Activated naive CD4-positive, alpha-beta T cell treated with anti-CD3 and anti-CD28 coated beads, Interleukin-2, amount 50 U/mL, for 72 hours (primary cell): Measurements from ENCODE around the gene ERGIC3. TPM values are rescaled to one million over a fixed set of nuclear protein-coding genes. Genes with fewer than 3 reads are reported as not detected.

Experiments used
- ATAC-seq, 2 donors: fragments of 150-1000 bp; cut with Tn5 transposase; 2 replicates each; pipeline ENCODE4 v1.10.0; 2021; ENCODE audit warnings: mild to moderate bottlenecking in 2 of 2, moderate library complexity in 2 of 2
- DNase-seq, 2 donors: peaks; one replicate each; pipeline ENCODE4 v3.0.0; 2021 to 2022; ENCODE audit warnings: low spot score in 2 of 2
- H3K27ac Mint-ChIP-seq, 2 donors: one replicate each; pipeline ENCODE4 v1.8.0; 2022; ENCODE audit warnings: mild to moderate bottlenecking in 2 of 2, mixed read lengths in 2 of 2
- H3K36me3 Mint-ChIP-seq, 2 donors: one replicate each; pipeline ENCODE4 v1.8.0; 2022; ENCODE audit warnings: mixed read lengths in 2 of 2
- H3K9me3 Mint-ChIP-seq, 2 donors: one replicate each; pipeline ENCODE4 v1.8.0; 2022; ENCODE audit warnings: mixed read lengths in 2 of 2
- total RNA-seq, 2 donors: library from RNA; stranded (reverse); gene quantifications; one replicate each; pipeline ENCODE4 v1.2.3, GENCODE V29; 2022

The ERGIC3 gene
- total RNA-seq, 2 donors from 2014 or later: 132 to 150 TPM

GRCh38 chr20:35576816-35577215 lies 34.9 kb downstream of the ERGIC3 start:
- Mint-ChIP-seq H3K9me3 (peaks cover 5% of the 10 kb centered on the region in 2 donors), H3K27ac (no peak overlapping the region), H3K36me3 (peaks cover 6 to 8% of the 10 kb centered on the region in 2 donors)
- DNase-seq (no peak), ATAC-seq (no peak)

GRCh38 chr20:35578469-35578868 lies 36.6 kb downstream of the ERGIC3 start:
- Mint-ChIP-seq H3K9me3 (no peaks in the 10 kb centered on the region), H3K27ac (no peak overlapping the region), H3K36me3 (no peaks in the 10 kb centered on the region)
- DNase-seq (no peak), ATAC-seq (no peak)

- ATAC-seq (no peak), DNase-seq (no peak)
- no peak overlapping the region for H3K27ac Mint-ChIP-seq
- H3K9me3 Mint-ChIP-seq: no peaks in the 10 kb centered on the region
- H3K36me3 Mint-ChIP-seq: no peaks in the 10 kb centered on the region
These were observed 37.3 kb downstream of the ERGIC3 start for GRCh38 chr20:35579196-35579595.

- ATAC-seq (no peak), DNase-seq (no peak)
- no peaks in the 10 kb centered on the region for H3K9me3 Mint-ChIP-seq
- no peaks in the 10 kb centered on the region for H3K36me3 Mint-ChIP-seq
- H3K27ac Mint-ChIP-seq: no peak overlapping the region
These were observed 40.3 kb downstream of the ERGIC3 start for GRCh38 chr20:35582131-35582530.

- DNase-seq: no peak
- no peaks in the 10 kb centered on the region for H3K9me3 Mint-ChIP-seq
- no peak overlapping the region for H3K27ac Mint-ChIP-seq
- no peaks in the 10 kb centered on the region for H3K36me3 Mint-ChIP-seq
- ATAC-seq: no peak
These were observed 41.0 kb downstream of the ERGIC3 start for GRCh38 chr20:35582741-35583404.

GRCh38 chr20:35583636-35584560 lies 42.0 kb downstream of the ERGIC3 start:
- DNase-seq: no peak
- no peak for ATAC-seq
- no peaks in the 10 kb centered on the region for H3K36me3 Mint-ChIP-seq
- H3K27ac Mint-ChIP-seq: no peak overlapping the region
- no peaks in the 10 kb centered on the region for H3K9me3 Mint-ChIP-seq

- ATAC-seq (no peak), DNase-seq (no peak)
- H3K36me3 Mint-ChIP-seq: no peaks in the 10 kb centered on the region
- no peak overlapping the region for H3K27ac Mint-ChIP-seq
- no peaks in the 10 kb centered on the region for H3K9me3 Mint-ChIP-seq
These were observed 45.0 kb downstream of the ERGIC3 start for GRCh38 chr20:35586751-35587425.

GRCh38 chr20:35587436-35587835 lies 45.6 kb downstream of the ERGIC3 start:
- DNase-seq: no peak
- H3K27ac Mint-ChIP-seq: no peak overlapping the region
- no peak for ATAC-seq
- H3K36me3 Mint-ChIP-seq: no peaks in the 10 kb centered on the region
- no peaks in the 10 kb centered on the region for H3K9me3 Mint-ChIP-seq

- Mint-ChIP-seq H3K36me3 (no peaks in the 10 kb centered on the region), H3K9me3 (no peaks in the 10 kb centered on the region), H3K27ac (no peak overlapping the region)
- no peak for DNase-seq
- no peak for ATAC-seq
These were observed 46.5 kb downstream of the ERGIC3 start for GRCh38 chr20:35588397-35588796.

GRCh38 chr20:35592339-35592974 lies 50.6 kb downstream of the ERGIC3 start:
- H3K36me3 Mint-ChIP-seq: no peaks in the 10 kb centered on the region
- no peak for ATAC-seq
- no peaks in the 10 kb centered on the region for H3K9me3 Mint-ChIP-seq
- no peak overlapping the region for H3K27ac Mint-ChIP-seq
- DNase-seq: no peak

- Mint-ChIP-seq H3K36me3 (no peaks in the 10 kb centered on the region), H3K9me3 (no peaks in the 10 kb centered on the region), H3K27ac (no peak overlapping the region)
- ATAC-seq (no peak), DNase-seq (no peak)
These were observed 53.6 kb downstream of the ERGIC3 start for GRCh38 chr20:35595456-35595855.

- H3K36me3 Mint-ChIP-seq: no peaks in the 10 kb centered on the region
- no peak for DNase-seq
These were observed 54.0 kb downstream of the ERGIC3 start for GRCh38 chr20:35595901-35596300.

GRCh38 chr20:35597186-35597585 lies 55.3 kb downstream of the ERGIC3 start:
- H3K36me3 Mint-ChIP-seq: no peaks in the 10 kb centered on the region
- H3K9me3 Mint-ChIP-seq: no peaks in the 10 kb centered on the region
- DNase-seq: no peak
- H3K27ac Mint-ChIP-seq: no peak overlapping the region
- ATAC-seq: no peak

More at GRCh38 chr20:35595901-35596300, 54.0 kb downstream of the ERGIC3 start:
- no peak for ATAC-seq
- no peaks in the 10 kb centered on the region for H3K9me3 Mint-ChIP-seq
- H3K27ac Mint-ChIP-seq: no peak overlapping the region

- no peaks in the 10 kb centered on the region for H3K9me3 Mint-ChIP-seq
- no peak overlapping the region for H3K27ac Mint-ChIP-seq
- DNase-seq (no peak), ATAC-seq (no peak)
- no peaks in the 10 kb centered on the region for H3K36me3 Mint-ChIP-seq
These were observed 56.6 kb downstream of the ERGIC3 start for GRCh38 chr20:35598476-35598875.

- Mint-ChIP-seq H3K9me3 (no peaks in the 10 kb centered on the region), H3K36me3 (no peaks in the 10 kb centered on the region), H3K27ac (no peak overlapping the region)
- ATAC-seq (no peak), DNase-seq (no peak)
These were observed 57.3 kb downstream of the ERGIC3 start for GRCh38 chr20:35598899-35599775.

GRCh38 chr20:35599776-35600120 lies 57.9 kb downstream of the ERGIC3 start:
- Mint-ChIP-seq H3K36me3 (no peaks in the 10 kb centered on the region), H3K27ac (no peak overlapping the region), H3K9me3 (no peaks in the 10 kb centered on the region)
- no peak for DNase-seq
- no peak for ATAC-seq
